ENCODE measurements around the gene CEMIP2.

GRCh38 chr9:71770170-71770569 lies 1.9 kb upstream of the CEMIP2 start:
- TF ChIP-seq EZH2 (IDR thresholded peaks at IDR 0.05; ENCODE audit: borderline replicate concordance, low read depth, low read length, severe bottlenecking), result no peak
- TF ChIP-seq POLR2A (IDR thresholded peaks at IDR 0.05; ENCODE audit: low read depth, low read length), result no peak
- TF ChIP-seq CTCF (IDR thresholded peaks at IDR 0.05; ENCODE audit: extremely low read depth in 1 of 2, insufficient read depth in 1 of 2, low read depth in 1 of 2, low read length in 2 of 2), result no peak
- TF ChIP-seq POLR2AphosphoS5 (IDR thresholded peaks at IDR 0.05; ENCODE audit: insufficient read depth, low read depth, low read length), result no peak
